Tibial nerve (tissue), 4 donors: ENCODE data around the gene TOE1. TPM values are rescaled to one million over a fixed set of nuclear protein-coding genes. Genes with fewer than 3 reads are reported as not detected.

Experiments used
- DNase-seq, 2 donors: peaks; one replicate each; pipeline ENCODE4 v3.0.0-alpha.2; 2019; ENCODE audit warnings: low spot score in 2 of 2
- H3K27ac ChIP-seq, 4 donors: fragments of 200-600 bp; sonication (generic) in 3 of 4; one replicate each; pipeline ENCODE4 v1.5.1; 2017 to 2019; ENCODE audit warnings: mild to moderate bottlenecking in 1 of 4
- H3K27me3 ChIP-seq, 2 donors: fragments of 200-600 bp; sonication (generic) in 1 of 2; one replicate each; pipeline versions ENCODE4 v1.5.1 to v1.6.0; 2017 to 2019
- H3K36me3 ChIP-seq, 3 donors: fragments of 200-600 bp; sonication (generic); one replicate each; pipeline ENCODE4 v1.5.1; 2018 to 2019
- H3K4me1 ChIP-seq, 4 donors: fragments of 200-600 bp; sonication (generic) in 3 of 4; one replicate each; pipeline ENCODE4 v1.5.1; 2017 to 2019
- H3K4me3 ChIP-seq, 4 donors: fragments of 200-600 bp; sonication (generic) in 3 of 4; one replicate each; pipeline ENCODE4 v1.5.1; 2017 to 2019; ENCODE audit warnings: mild to moderate bottlenecking in 1 of 4, moderate library complexity in 1 of 4
- H3K9me3 ChIP-seq, 4 donors: fragments of 200-600 bp; sonication (generic) in 3 of 4; one replicate each; pipeline ENCODE4 v1.5.1; 2017 to 2019
- EP300 ChIP-seq, 2 donors: sonication (generic); formaldehyde crosslinking; IDR thresholded peaks; one replicate each; pipeline ENCODE4 v1.6.1; 2017; ENCODE audit warnings: antibody characterized with exemption in 2 of 2, mild to moderate bottlenecking in 1 of 2
- POLR2A ChIP-seq, 2 donors: fragments of 450-650 bp; IDR thresholded peaks; one replicate each; pipeline ENCODE4 v1.6.1; 2017; ENCODE audit warnings: antibody characterized with exemption in 2 of 2, mild to moderate bottlenecking in 2 of 2, moderate library complexity in 2 of 2
- WGBS, 2 donors: methylation state at CpG; one replicate each; pipeline ENCODE4 v1.1.5; 2018; 5-methylcytosine and 5-hydroxymethylcytosine counted together
- total RNA-seq, 4 donors: library from RNA; depleted of rRNA; stranded (reverse); fragments of >200 nt; gene quantifications; one replicate each; pipeline ENCODE4 v1.1.0, GENCODE V29; 2016
- TF ChIP-seq, protein P1 (sequence below), 5 experiments: fragments of 200-600 bp in 3 of 5; fragments of 450-650 bp in 2 of 5; sonication (generic) in 3 of 5; IDR thresholded peaks; one replicate each; pipeline ENCODE4 v1.5.1; 2016 to 2019; ENCODE audit warnings: antibody characterized with exemption in 5 of 5, mild to moderate bottlenecking in 3 of 5, moderate library complexity in 2 of 5

Gene TOE1
- total RNA-seq, 4 donors from 2014 or later = 7.4 to 16.7 (median 12.3) TPM

DNA sequence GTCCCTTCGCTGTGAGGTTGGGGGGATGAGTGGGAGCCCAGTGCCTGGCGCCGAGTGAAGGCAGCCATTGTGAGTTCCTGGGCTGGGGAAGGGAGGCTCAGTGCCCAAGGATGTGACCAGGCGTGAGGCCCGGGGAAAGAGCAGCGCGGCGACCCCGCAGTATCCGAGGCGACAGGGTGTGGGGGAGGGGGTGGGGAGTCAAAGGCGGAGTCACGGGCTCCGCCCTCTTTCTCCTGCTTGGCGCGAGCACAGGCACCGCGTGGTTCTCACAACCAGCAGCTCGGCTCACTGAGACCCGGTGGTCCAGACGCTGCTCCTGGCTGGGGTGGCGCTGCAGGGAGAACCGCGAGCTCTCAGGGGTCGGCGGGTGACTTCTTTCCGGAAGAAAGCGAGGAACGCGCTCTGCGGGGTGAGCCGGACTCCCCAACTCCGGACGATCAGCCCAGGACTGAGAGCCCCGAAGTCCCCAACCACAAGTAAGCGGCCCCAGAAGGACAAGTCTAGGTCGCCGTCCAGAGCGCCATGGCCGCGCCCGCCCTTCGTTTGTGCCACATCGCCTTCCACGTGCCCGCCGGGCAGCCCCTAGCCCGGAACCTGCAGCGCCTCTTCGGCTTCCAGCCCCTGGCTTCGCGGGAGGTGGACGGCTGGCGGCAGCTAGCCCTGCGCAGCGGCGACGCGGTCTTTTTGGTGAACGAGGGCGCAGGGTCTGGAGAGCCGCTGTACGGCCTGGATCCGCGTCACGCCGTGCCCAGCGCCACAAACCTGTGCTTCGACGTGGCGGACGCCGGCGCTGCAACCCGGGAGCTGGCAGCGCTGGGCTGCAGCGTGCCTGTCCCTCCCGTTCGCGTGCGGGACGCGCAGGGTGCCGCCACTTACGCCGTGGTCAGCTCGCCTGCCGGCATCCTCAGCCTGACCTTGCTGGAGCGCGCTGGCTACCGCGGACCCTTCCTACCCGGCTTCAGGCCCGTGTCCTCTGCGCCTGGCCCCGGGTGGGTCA is 13.0 kb upstream of the TOE1 start, which contains the start of gene HPDL:
Gene HPDL (plus strand): TSS at position 269 of the 997 bp plus-strand sequence. CDS start 254 bp downstream, at position 523.
- Histone ChIP-seq H3K27me3 (no peaks in the 10 kb centered on the region), H3K4me1 (peaks cover 0 to 38% (median 8%) of the 10 kb centered on the region in 4 donors), H3K27ac (peak within 1 kb of the TSS in 3 of 4 donors; percentile 49 to 79 (median 75)), H3K36me3 (peaks cover 0 to 35% (median 0%) of the 10 kb centered on the region in 3 donors), H3K9me3 (no peaks in the 10 kb centered on the region), H3K4me3 (peak within 1 kb of the TSS; percentile 31 to 55 (median 52))
- DNase-seq = peak in 1 of 2 donors; percentile 37
- 4 to 6% methylated on average over 26 to 51 of the region's 96 CpGs for WGBS, 2 donors
- TF ChIP-seq EP300 (IDR thresholded peaks at IDR 0.05) (peak in 1 of 2 donors; percentile 48), POLR2A (IDR thresholded peaks at IDR 0.05) (no peak)
- TF ChIP-seq, protein P1, sequence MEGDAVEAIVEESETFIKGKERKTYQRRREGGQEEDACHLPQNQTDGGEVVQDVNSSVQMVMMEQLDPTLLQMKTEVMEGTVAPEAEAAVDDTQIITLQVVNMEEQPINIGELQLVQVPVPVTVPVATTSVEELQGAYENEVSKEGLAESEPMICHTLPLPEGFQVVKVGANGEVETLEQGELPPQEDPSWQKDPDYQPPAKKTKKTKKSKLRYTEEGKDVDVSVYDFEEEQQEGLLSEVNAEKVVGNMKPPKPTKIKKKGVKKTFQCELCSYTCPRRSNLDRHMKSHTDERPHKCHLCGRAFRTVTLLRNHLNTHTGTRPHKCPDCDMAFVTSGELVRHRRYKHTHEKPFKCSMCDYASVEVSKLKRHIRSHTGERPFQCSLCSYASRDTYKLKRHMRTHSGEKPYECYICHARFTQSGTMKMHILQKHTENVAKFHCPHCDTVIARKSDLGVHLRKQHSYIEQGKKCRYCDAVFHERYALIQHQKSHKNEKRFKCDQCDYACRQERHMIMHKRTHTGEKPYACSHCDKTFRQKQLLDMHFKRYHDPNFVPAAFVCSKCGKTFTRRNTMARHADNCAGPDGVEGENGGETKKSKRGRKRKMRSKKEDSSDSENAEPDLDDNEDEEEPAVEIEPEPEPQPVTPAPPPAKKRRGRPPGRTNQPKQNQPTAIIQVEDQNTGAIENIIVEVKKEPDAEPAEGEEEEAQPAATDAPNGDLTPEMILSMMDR (IDR thresholded peaks at IDR 0.05) = no peak

DNA sequence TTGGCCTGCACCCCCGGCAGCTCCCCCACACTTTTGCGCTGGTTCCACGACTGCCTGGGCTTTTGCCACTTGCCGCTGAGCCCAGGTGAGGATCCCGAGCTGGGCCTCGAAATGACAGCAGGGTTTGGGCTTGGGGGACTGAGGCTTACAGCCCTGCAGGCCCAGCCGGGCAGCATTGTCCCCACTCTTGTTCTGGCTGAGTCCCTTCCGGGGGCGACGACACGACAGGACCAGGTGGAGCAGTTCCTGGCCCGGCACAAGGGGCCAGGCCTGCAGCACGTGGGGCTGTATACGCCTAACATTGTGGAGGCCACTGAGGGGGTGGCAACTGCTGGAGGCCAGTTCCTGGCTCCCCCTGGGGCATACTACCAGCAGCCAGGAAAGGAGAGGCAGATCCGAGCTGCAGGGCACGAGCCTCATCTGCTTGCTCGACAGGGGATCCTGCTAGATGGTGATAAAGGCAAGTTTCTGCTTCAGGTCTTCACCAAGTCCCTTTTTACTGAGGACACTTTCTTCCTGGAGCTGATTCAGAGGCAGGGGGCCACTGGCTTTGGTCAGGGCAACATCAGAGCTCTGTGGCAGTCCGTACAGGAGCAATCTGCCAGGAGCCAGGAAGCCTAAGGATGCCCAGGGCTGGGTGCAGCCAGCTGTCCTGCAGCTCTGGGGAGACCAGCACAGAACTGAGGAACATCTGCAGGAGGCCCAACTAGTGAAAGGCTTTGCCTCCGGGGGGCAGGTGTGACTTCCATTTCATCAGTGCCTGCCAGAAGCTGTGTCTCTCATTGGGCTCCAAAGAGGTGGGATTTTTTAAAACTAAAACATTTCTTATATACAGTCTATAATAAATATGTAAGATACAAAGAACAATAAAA is 12.1 kb upstream of the TOE1 start:
- H3K27ac ChIP-seq = peak overlapping the region in 3 of 4 donors; percentile 36 to 79 (median 75)
- 38 to 45% methylated on average over 15 to 17 of the region's 19 CpGs for WGBS, 2 donors
- no peaks in the 10 kb centered on the region for H3K27me3 ChIP-seq
- no peak for DNase-seq
- peaks cover 0 to 38% (median 8%) of the 10 kb centered on the region in 4 donors for H3K4me1 ChIP-seq
- peaks cover 0 to 45% (median 0%) of the 10 kb centered on the region in 3 donors for H3K36me3 ChIP-seq
- TF ChIP-seq POLR2A (IDR thresholded peaks at IDR 0.05) = no peak
- no peaks in the 10 kb centered on the region for H3K9me3 ChIP-seq
- peak overlapping the region; percentile 31 to 55 (median 52) for H3K4me3 ChIP-seq

DNA sequence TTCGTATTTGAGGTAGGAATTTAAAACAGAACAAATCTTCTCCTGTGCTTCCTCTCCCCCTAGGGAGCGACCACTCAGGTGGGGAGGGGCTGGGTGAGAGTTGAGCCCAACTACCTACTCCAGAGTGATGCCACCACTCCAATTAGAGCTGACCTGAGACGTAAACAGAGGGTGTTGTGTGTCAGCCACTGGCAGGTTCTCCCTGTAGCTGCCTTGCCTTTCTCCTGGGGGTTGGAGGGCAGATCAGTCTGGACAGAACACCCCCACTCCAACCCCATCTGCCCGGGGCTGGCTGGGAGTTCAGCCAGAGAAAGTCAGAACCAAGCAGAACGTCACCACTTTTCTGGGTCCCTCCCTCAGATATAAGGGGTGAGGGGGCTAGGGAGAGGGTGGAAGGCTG is 11.3 kb upstream of the TOE1 start:
- H3K9me3 ChIP-seq = no peaks in the 10 kb centered on the region
- 43 to 54% methylated on average over 5 of the region's 5 CpGs for WGBS, 2 donors
- no peak for DNase-seq
- H3K4me1 ChIP-seq = peaks cover 0 to 39% (median 8%) of the 10 kb centered on the region in 4 donors
- H3K27ac ChIP-seq = peak overlapping the region in 2 of 4 donors; percentile 26 to 56
- H3K4me3 ChIP-seq = no peak overlapping the region
- TF ChIP-seq EP300 (IDR thresholded peaks at IDR 0.05) (no peak), POLR2A (IDR thresholded peaks at IDR 0.05) (no peak)
- TF ChIP-seq, protein P1 (IDR thresholded peaks at IDR 0.05) = no peak
- no peaks in the 10 kb centered on the region for H3K27me3 ChIP-seq
- H3K36me3 ChIP-seq = peaks cover 0 to 53% (median 0%) of the 10 kb centered on the region in 3 donors

DNA sequence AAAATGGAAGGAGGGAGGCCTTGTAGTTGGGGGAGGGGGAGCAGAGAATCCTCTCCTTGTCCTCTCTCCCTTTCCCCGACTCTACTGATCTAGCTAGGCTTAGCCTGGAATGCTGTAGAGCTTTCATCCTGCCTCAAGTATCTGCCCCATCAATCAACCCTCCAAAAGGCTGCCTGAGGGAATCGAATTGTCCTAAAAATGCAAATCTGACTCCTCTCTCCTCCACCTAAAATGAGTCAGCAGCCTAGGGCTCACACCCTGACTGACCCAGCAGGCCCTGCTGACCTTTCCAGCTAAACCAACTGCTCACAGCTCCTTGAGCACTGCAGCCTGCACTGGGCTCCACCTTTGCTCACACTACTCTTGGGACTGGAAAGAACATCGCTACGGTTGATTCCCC is 10.5 kb upstream of the TOE1 start:
- WGBS, 2 donors = 44 to 63% methylated on average over 4 of the region's 4 CpGs
- H3K9me3 ChIP-seq = no peaks in the 10 kb centered on the region
- DNase-seq = no peak

More for the DNA sequence above, 10.5 kb upstream of the TOE1 start:
- no peak for TF ChIP-seq EP300 (IDR thresholded peaks at IDR 0.05)
- TF ChIP-seq, protein P1 (IDR thresholded peaks at IDR 0.05) = no peak
- no peak for TF ChIP-seq POLR2A (IDR thresholded peaks at IDR 0.05)
- Histone ChIP-seq H3K4me3 (no peak overlapping the region), H3K36me3 (peaks cover 0 to 57% (median 0%) of the 10 kb centered on the region in 3 donors), H3K27me3 (no peaks in the 10 kb centered on the region), H3K27ac (no peak overlapping the region), H3K4me1 (peaks cover 0 to 46% (median 8%) of the 10 kb centered on the region in 4 donors)
